Naive thymus-derived CD8-positive, alpha-beta T cell (primary cell): Measurements from ENCODE around the gene TSPAN11. TPM values are rescaled to one million over a fixed set of nuclear protein-coding genes. Genes with fewer than 3 reads are reported as not detected.

ENCODE experiments used
- ATAC-seq, 2 donors: fragments of 150-1000 bp; cut with Tn5 transposase in 1 of 2; sonication (Bioruptor Pico), chemical (Tn5 transposase) in 1 of 2; 1 replicate in 1 of 2; 2 replicates in 1 of 2; pipeline ENCODE4 v1.10.0; 2021; ENCODE audit warnings: mild to moderate bottlenecking in 2 of 2, moderate library complexity in 2 of 2
- POLR2A ChIA-PET: fragments of 350-600 bp; sonication (Branson Sonifier 250); formaldehyde crosslinking; loops from one replicate; lab custom pipeline; 2021; ENCODE audit warnings: antibody characterized with exemption; lab: Charles Lee
- DNase-seq, 10 donors: peaks; one replicate each; pipeline versions ENCODE4 v3.0.0 to v3.0.0-alpha.2; 2020 to 2022
- H3K27ac Mint-ChIP-seq, 10 donors: one replicate each; pipeline ENCODE4 v1.8.0; 2020 to 2022; ENCODE audit warnings: mild to moderate bottlenecking in 10 of 10, mixed read lengths in 10 of 10, moderate library complexity in 4 of 10, inconsistent platforms in 1 of 10
- H3K27me3 Mint-ChIP-seq, 5 donors: one replicate each; pipeline ENCODE4 v1.8.0; 2021 to 2022; ENCODE audit warnings: mixed read lengths in 5 of 5
- H3K36me3 Mint-ChIP-seq, 3 donors: one replicate each; pipeline ENCODE4 v1.8.0; 2020 to 2022; ENCODE audit warnings: mixed read lengths in 3 of 3, mild to moderate bottlenecking in 2 of 3, inconsistent platforms in 1 of 3
- H3K4me1 Mint-ChIP-seq, 4 donors: one replicate each; pipeline ENCODE4 v1.8.0; 2021 to 2022; ENCODE audit warnings: mixed read lengths in 4 of 4
- H3K4me3 Mint-ChIP-seq, 10 donors: one replicate each; pipeline ENCODE4 v1.8.0; 2020 to 2022; ENCODE audit warnings: mild to moderate bottlenecking in 10 of 10, mixed read lengths in 10 of 10, moderate library complexity in 6 of 10, inconsistent platforms in 1 of 10
- H3K9me3 Mint-ChIP-seq, 9 donors: one replicate each; pipeline ENCODE4 v1.8.0; 2020 to 2022; ENCODE audit warnings: mixed read lengths in 9 of 9, mild to moderate bottlenecking in 3 of 9, inconsistent platforms in 1 of 9, moderate library complexity in 1 of 9
- polyA plus RNA-seq, 3 donors: library from polyadenylated mRNA; unstranded; fragments of 300-500 nt; fragmentation: Illumina TruSeq; gene quantifications; one replicate each; pipeline ENCODE4 v1.2.3, GENCODE V29; 2021
- total RNA-seq, 8 experiments: library from RNA in 2 of 8; stranded (reverse) in 2 of 8; gene quantifications; one replicate each; pipeline ENCODE4 v1.2.3 and lab custom pipeline; 2021 to 2026

The TSPAN11 gene
- total and polyA plus RNA-seq, 5 experiments from 2014 or later, result not detected

- no peak overlapping the region for H3K27ac Mint-ChIP-seq
- POLR2A ChIA-PET, result no interaction called here
- peaks cover 10 to 44% (median 14%) of the 10 kb centered on the region in 5 donors for H3K27me3 Mint-ChIP-seq
- ATAC-seq, result no peak
- no peaks in the 10 kb centered on the region for H3K9me3 Mint-ChIP-seq
- H3K36me3 Mint-ChIP-seq, result no peaks in the 10 kb centered on the region
- H3K4me1 Mint-ChIP-seq, result no peaks in the 10 kb centered on the region
- H3K4me3 Mint-ChIP-seq, result no peak overlapping the region
- no peak for DNase-seq
Measured at GRCh38 chr12:30898846-30899245, 27.7 kb upstream of the TSPAN11 start.

- no peaks in the 10 kb centered on the region for H3K4me1 Mint-ChIP-seq
- POLR2A ChIA-PET, result no interaction called here
- H3K27me3 Mint-ChIP-seq, result peaks cover 10 to 37% (median 11%) of the 10 kb centered on the region in 5 donors
- ATAC-seq (no peak), DNase-seq (no peak)
- H3K9me3 Mint-ChIP-seq, result no peaks in the 10 kb centered on the region
- no peak overlapping the region for H3K27ac Mint-ChIP-seq
- H3K36me3 Mint-ChIP-seq, result no peaks in the 10 kb centered on the region
- no peak overlapping the region for H3K4me3 Mint-ChIP-seq
Measured at GRCh38 chr12:30900351-30900750, 26.2 kb upstream of the TSPAN11 start.

- H3K4me1 Mint-ChIP-seq, result no peaks in the 10 kb centered on the region
- no peak overlapping the region for H3K27ac Mint-ChIP-seq
- DNase-seq (no peak), ATAC-seq (no peak)
- peaks cover 7 to 28% (median 10%) of the 10 kb centered on the region in 5 donors for H3K27me3 Mint-ChIP-seq
- POLR2A ChIA-PET, result no interaction called here
- H3K36me3 Mint-ChIP-seq, result no peaks in the 10 kb centered on the region
- no peak overlapping the region for H3K4me3 Mint-ChIP-seq
- H3K9me3 Mint-ChIP-seq, result no peaks in the 10 kb centered on the region
Measured at GRCh38 chr12:30902001-30902400, 24.5 kb upstream of the TSPAN11 start.

GRCh38 chr12:30902596-30902995 lies 24.0 kb upstream of the TSPAN11 start:
- ATAC-seq, result no peak
- POLR2A ChIA-PET, result no interaction called here
- Mint-ChIP-seq H3K9me3 (no peaks in the 10 kb centered on the region), H3K27ac (no peak overlapping the region), H3K27me3 (peaks cover 4 to 23% (median 7%) of the 10 kb centered on the region in 5 donors), H3K4me3 (no peak overlapping the region), H3K4me1 (no peaks in the 10 kb centered on the region), H3K36me3 (no peaks in the 10 kb centered on the region)
- no peak for DNase-seq

GRCh38 chr12:30905463-30906009 lies 21.0 kb upstream of the TSPAN11 start:
- POLR2A ChIA-PET, result no interaction called here
- no peaks in the 10 kb centered on the region for H3K36me3 Mint-ChIP-seq
- no peaks in the 10 kb centered on the region for H3K9me3 Mint-ChIP-seq
- ATAC-seq (no peak), DNase-seq (no peak)
- no peak overlapping the region for H3K27ac Mint-ChIP-seq
- peaks cover 0 to 14% (median 5%) of the 10 kb centered on the region in 5 donors for H3K27me3 Mint-ChIP-seq
- no peak overlapping the region for H3K4me3 Mint-ChIP-seq
- H3K4me1 Mint-ChIP-seq, result no peaks in the 10 kb centered on the region

- DNase-seq (no peak), ATAC-seq (no peak)
- Mint-ChIP-seq H3K4me1 (no peaks in the 10 kb centered on the region), H3K36me3 (no peaks in the 10 kb centered on the region), H3K27ac (no peak overlapping the region), H3K9me3 (no peaks in the 10 kb centered on the region), H3K4me3 (no peak overlapping the region), H3K27me3 (peaks cover 0 to 12% (median 4%) of the 10 kb centered on the region in 5 donors)
- POLR2A ChIA-PET, result no interaction called here
Measured at GRCh38 chr12:30908076-30908721, 18.3 kb upstream of the TSPAN11 start.

GRCh38 chr12:30908722-30909348 lies 17.7 kb upstream of the TSPAN11 start:
- no peaks in the 10 kb centered on the region for H3K36me3 Mint-ChIP-seq
- H3K27me3 Mint-ChIP-seq, result peaks cover 0 to 14% (median 8%) of the 10 kb centered on the region in 5 donors
- H3K4me1 Mint-ChIP-seq, result no peaks in the 10 kb centered on the region
- H3K4me3 Mint-ChIP-seq, result no peak overlapping the region
- ATAC-seq (no peak), DNase-seq (no peak)
- POLR2A ChIA-PET, result no interaction called here
- H3K9me3 Mint-ChIP-seq, result no peaks in the 10 kb centered on the region
- no peak overlapping the region for H3K27ac Mint-ChIP-seq

GRCh38 chr12:30909349-30910037 lies 17.1 kb upstream of the TSPAN11 start:
- Mint-ChIP-seq H3K36me3 (no peaks in the 10 kb centered on the region), H3K9me3 (no peaks in the 10 kb centered on the region), H3K27ac (no peak overlapping the region), H3K27me3 (peaks cover 0 to 16% (median 9%) of the 10 kb centered on the region in 5 donors), H3K4me1 (no peaks in the 10 kb centered on the region), H3K4me3 (no peak overlapping the region)
- ATAC-seq, result no peak
- DNase-seq, result no peak
- POLR2A ChIA-PET, result no interaction called here

GRCh38 chr12:30910038-30910350 lies 16.6 kb upstream of the TSPAN11 start:
- Mint-ChIP-seq H3K27me3 (peaks cover 0 to 16% (median 9%) of the 10 kb centered on the region in 5 donors), H3K4me1 (no peaks in the 10 kb centered on the region), H3K9me3 (no peaks in the 10 kb centered on the region), H3K36me3 (no peaks in the 10 kb centered on the region), H3K27ac (no peak overlapping the region), H3K4me3 (no peak overlapping the region)
- POLR2A ChIA-PET, result no interaction called here
- DNase-seq (no peak), ATAC-seq (no peak)

GRCh38 chr12:30911207-30911606 lies 15.3 kb upstream of the TSPAN11 start:
- no peak for ATAC-seq
- Mint-ChIP-seq H3K27me3 (peaks cover 0 to 16% (median 9%) of the 10 kb centered on the region in 5 donors), H3K27ac (no peak overlapping the region), H3K4me3 (no peak overlapping the region), H3K9me3 (no peaks in the 10 kb centered on the region), H3K4me1 (no peaks in the 10 kb centered on the region), H3K36me3 (no peaks in the 10 kb centered on the region)
- POLR2A ChIA-PET, result no interaction called here
- DNase-seq, result no peak

- no peak overlapping the region for H3K4me3 Mint-ChIP-seq
- no peaks in the 10 kb centered on the region for H3K4me1 Mint-ChIP-seq
- H3K9me3 Mint-ChIP-seq, result no peaks in the 10 kb centered on the region
- H3K36me3 Mint-ChIP-seq, result no peaks in the 10 kb centered on the region
- DNase-seq (no peak), ATAC-seq (no peak)
- H3K27me3 Mint-ChIP-seq, result peaks cover 0 to 15% (median 12%) of the 10 kb centered on the region in 5 donors
- no peak overlapping the region for H3K27ac Mint-ChIP-seq
- POLR2A ChIA-PET, result no interaction called here
Measured at GRCh38 chr12:30913323-30913722, 13.2 kb upstream of the TSPAN11 start.

GRCh38 chr12:30914986-30915591 lies 11.5 kb upstream of the TSPAN11 start:
- no peaks in the 10 kb centered on the region for H3K4me1 Mint-ChIP-seq
- no peaks in the 10 kb centered on the region for H3K36me3 Mint-ChIP-seq
- DNase-seq, result no peak
- H3K4me3 Mint-ChIP-seq, result no peak overlapping the region
- ATAC-seq, result no peak
- no peak overlapping the region for H3K27ac Mint-ChIP-seq
- no peaks in the 10 kb centered on the region for H3K9me3 Mint-ChIP-seq
- peaks cover 0 to 16% (median 3%) of the 10 kb centered on the region in 5 donors for H3K27me3 Mint-ChIP-seq
- POLR2A ChIA-PET, result no interaction called here

GRCh38 chr12:30923057-30923456 lies 3.5 kb upstream of the TSPAN11 start:
- ATAC-seq, result no peak
- Mint-ChIP-seq H3K9me3 (peaks cover 0 to 2% (median 0%) of the 10 kb centered on the region in 9 donors), H3K4me1 (peaks cover 0 to 9% (median 2%) of the 10 kb centered on the region in 4 donors), H3K36me3 (no peaks in the 10 kb centered on the region), H3K27ac (no peak overlapping the region), H3K27me3 (peaks cover 27 to 40% (median 34%) of the 10 kb centered on the region in 5 donors), H3K4me3 (no peak overlapping the region)
- no peak for DNase-seq
- POLR2A ChIA-PET, result no interaction called here
